ENCODE data around the gene FH. TPM values are rescaled to one million over a fixed set of nuclear protein-coding genes. Genes with fewer than 3 reads are reported as not detected.

FH gene
- polyA plus RNA-seq, 1 experiment: 57.0 TPM

DNA sequence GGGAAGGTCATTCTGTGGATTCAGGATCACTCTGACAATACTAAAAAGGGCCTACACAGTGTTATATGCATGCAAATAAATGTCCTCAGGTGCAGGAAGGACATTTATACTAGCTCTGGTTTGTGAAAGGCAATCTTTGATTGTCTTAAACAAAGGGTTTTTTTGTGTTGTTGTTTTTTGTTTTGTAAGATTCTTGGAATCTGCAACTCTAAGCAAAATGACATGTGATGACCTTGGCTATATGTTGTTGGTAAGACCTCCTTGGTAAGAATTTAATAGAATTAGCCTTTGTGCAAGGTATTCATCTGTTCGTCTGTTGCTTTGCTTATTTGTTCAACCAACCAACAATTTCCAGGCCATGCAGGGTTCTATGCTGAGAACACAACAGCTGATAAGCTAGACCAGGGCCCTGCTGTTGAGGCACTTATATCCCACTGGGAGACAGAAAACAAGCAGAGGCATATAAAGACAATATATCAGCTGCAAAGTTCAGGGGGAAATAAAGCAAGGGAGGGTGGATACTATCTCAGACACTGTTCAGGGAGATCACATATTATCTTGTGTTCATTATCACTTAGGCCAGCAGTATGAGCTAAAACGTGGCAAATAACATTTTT is 60.3 kb downstream of the FH start:
- CTCF ChIA-PET: interaction anchor here (1.0 kb wide), 1 partner anchor 13 kb away, joined by 3 read pairs; no protein-coding TSS in a partner anchor
- TF ChIP-seq, protein P1, sequence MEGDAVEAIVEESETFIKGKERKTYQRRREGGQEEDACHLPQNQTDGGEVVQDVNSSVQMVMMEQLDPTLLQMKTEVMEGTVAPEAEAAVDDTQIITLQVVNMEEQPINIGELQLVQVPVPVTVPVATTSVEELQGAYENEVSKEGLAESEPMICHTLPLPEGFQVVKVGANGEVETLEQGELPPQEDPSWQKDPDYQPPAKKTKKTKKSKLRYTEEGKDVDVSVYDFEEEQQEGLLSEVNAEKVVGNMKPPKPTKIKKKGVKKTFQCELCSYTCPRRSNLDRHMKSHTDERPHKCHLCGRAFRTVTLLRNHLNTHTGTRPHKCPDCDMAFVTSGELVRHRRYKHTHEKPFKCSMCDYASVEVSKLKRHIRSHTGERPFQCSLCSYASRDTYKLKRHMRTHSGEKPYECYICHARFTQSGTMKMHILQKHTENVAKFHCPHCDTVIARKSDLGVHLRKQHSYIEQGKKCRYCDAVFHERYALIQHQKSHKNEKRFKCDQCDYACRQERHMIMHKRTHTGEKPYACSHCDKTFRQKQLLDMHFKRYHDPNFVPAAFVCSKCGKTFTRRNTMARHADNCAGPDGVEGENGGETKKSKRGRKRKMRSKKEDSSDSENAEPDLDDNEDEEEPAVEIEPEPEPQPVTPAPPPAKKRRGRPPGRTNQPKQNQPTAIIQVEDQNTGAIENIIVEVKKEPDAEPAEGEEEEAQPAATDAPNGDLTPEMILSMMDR (IDR thresholded peaks at IDR 0.05; ENCODE audit: insufficient read depth, low read depth, low read length): no peak
- POLR2A ChIA-PET: no interaction called here
- H3K4me3 ChIP-seq (ENCODE audit: low read depth, low read length): no peak overlapping the region
- H3K27me3 ChIP-seq (ENCODE audit: control insufficient read depth, insufficient read depth, low read length): no peaks in the 10 kb centered on the region
- H3K36me3 ChIP-seq (ENCODE audit: control insufficient read depth, insufficient read depth, low read length): no peaks in the 10 kb centered on the region
- DNase-seq (ENCODE audit: low read depth): no peak

DNA sequence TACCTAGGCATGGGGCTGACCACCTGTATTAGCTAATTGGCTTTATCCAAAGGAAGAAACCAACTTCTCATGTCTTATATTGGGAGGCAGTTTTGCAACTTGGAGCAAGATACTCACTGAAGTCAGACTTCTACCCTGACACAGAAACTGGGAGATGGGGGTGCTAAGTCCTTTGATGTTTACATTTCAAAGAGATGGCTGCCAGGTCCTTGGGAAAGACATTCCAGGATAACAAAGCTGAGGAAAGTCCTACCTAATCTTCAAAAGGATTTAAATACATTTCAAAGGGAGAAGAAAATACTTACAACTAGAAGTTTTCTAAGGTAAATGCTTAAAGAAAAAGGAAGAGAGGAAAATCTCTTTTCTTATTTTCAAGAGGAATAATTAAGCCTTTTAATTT is 62.1 kb downstream of the FH start:
- TF ChIP-seq, protein P1 (IDR thresholded peaks at IDR 0.05; ENCODE audit: insufficient read depth, low read depth, low read length): no peak
- Histone ChIP-seq H3K4me3 (ENCODE audit: low read depth, low read length) (no peak overlapping the region), H3K27me3 (ENCODE audit: control insufficient read depth, insufficient read depth, low read length) (no peaks in the 10 kb centered on the region), H3K36me3 (ENCODE audit: control insufficient read depth, insufficient read depth, low read length) (no peaks in the 10 kb centered on the region)
- POLR2A ChIA-PET: no interaction called here
- CTCF ChIA-PET: no interaction called here
- no peak for DNase-seq (ENCODE audit: low read depth)

DNA sequence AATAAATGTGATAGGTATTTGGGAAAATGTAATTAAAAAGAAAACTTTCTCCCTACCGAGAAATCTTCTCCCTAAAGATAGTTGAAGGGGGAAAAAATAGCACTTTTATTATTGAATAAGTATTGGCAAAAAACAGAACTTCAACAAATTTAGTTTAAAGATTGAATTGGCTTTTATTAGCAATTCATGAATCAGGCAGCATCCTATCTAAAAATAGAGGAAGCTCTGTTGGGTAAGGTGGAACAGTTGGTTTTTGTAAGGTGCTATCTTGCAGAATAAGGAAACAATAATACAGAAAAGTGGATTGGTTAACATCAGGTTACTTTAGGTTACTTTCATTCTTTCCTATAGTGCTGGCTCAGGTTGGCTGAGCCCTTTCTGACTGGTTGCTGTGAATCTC is 62.8 kb downstream of the FH start:
- CTCF ChIA-PET: no interaction called here

DNA sequence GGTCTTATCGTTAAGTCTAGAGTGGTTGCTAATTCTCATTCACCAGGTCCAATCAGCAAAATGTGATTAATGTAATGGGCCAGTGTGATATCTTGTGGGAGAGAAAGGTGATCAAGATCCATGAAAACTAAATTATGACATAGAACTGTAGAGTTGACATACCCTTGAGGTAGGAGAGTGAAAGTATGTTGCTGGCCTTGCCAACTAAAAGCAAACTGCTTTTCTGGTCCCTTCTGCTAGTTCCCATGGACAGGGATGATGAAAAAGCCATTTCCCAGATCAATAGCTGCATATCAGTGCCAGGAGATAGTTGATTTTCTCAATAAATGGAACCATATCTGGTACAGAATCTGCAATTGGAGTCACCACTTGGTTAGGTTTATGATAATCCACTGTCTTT is 65.8 kb downstream of the FH start:
- TF ChIP-seq, protein P1 (IDR thresholded peaks at IDR 0.05; ENCODE audit: insufficient read depth, low read depth, low read length): no peak
- Histone ChIP-seq H3K4me3 (ENCODE audit: low read depth, low read length) (no peak overlapping the region), H3K27me3 (ENCODE audit: control insufficient read depth, insufficient read depth, low read length) (no peaks in the 10 kb centered on the region), H3K36me3 (ENCODE audit: control insufficient read depth, insufficient read depth, low read length) (no peaks in the 10 kb centered on the region)
- DNase-seq (ENCODE audit: low read depth): no peak
- CTCF ChIA-PET: no interaction called here
- POLR2A ChIA-PET: no interaction called here

More for the DNA sequence above, 62.8 kb downstream of the FH start:
- no peaks in the 10 kb centered on the region for H3K27me3 ChIP-seq (ENCODE audit: control insufficient read depth, insufficient read depth, low read length)
- H3K4me3 ChIP-seq (ENCODE audit: low read depth, low read length): no peak overlapping the region
- no peak for DNase-seq (ENCODE audit: low read depth)
- TF ChIP-seq, protein P1 (IDR thresholded peaks at IDR 0.05; ENCODE audit: insufficient read depth, low read depth, low read length): no peak
- no peaks in the 10 kb centered on the region for H3K36me3 ChIP-seq (ENCODE audit: control insufficient read depth, insufficient read depth, low read length)
- POLR2A ChIA-PET: no interaction called here

DNA sequence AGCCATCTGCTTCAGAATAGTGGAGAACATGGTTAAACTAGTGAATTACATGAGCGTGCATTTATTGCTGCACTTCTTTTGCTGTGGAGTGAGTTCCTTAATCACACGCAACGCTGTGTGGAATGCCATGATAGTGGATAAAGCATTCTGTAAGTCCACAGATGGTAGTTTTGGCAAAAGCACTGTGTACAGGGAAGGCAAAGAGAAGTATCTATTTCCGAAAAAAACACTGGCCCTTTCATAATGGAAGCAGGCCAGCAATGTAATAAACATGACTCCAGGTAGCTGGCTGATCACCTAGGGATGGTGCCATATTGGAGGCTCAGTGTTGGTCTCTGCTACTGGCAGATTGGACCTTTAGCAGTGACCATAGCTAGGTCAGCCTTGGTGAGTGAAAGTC is 67.6 kb downstream of the FH start:
- Histone ChIP-seq H3K36me3 (ENCODE audit: control insufficient read depth, insufficient read depth, low read length) (no peaks in the 10 kb centered on the region), H3K27me3 (ENCODE audit: control insufficient read depth, insufficient read depth, low read length) (no peaks in the 10 kb centered on the region), H3K4me3 (ENCODE audit: low read depth, low read length) (no peak overlapping the region)
- CTCF ChIA-PET: no interaction called here
- no peak for DNase-seq (ENCODE audit: low read depth)
- POLR2A ChIA-PET: no interaction called here
- TF ChIP-seq, protein P1 (IDR thresholded peaks at IDR 0.05; ENCODE audit: insufficient read depth, low read depth, low read length): no peak

Other genes with a start within 250 kb of the FH start
- gene RGS7, start 162.6 kb downstream of the FH start, polyA plus RNA-seq (2011; rRNA removed): 0.93 and 1.1 TPM in 2 replicates
- not detected in 2 replicates for gene KMO, start 12.6 kb upstream of the FH start, polyA plus RNA-seq (2011; rRNA removed)
- 8.4 and 10.1 TPM in 2 replicates for gene CHML, start 120.6 kb upstream of the FH start, polyA plus RNA-seq (2011; rRNA removed)
- gene OPN3, start 120.6 kb upstream of the FH start, polyA plus RNA-seq (2011; rRNA removed): 14.1 and 21.9 TPM in 2 replicates
- gene WDR64, start 132.5 kb upstream of the FH start, polyA plus RNA-seq (2011; rRNA removed): 0.06 TPM in 1 of 2 replicates, not detected in the other

All from BJ (cell line).